Measurements from ENCODE around the gene SLC25A14.

SLC25A14 gene

DNA sequence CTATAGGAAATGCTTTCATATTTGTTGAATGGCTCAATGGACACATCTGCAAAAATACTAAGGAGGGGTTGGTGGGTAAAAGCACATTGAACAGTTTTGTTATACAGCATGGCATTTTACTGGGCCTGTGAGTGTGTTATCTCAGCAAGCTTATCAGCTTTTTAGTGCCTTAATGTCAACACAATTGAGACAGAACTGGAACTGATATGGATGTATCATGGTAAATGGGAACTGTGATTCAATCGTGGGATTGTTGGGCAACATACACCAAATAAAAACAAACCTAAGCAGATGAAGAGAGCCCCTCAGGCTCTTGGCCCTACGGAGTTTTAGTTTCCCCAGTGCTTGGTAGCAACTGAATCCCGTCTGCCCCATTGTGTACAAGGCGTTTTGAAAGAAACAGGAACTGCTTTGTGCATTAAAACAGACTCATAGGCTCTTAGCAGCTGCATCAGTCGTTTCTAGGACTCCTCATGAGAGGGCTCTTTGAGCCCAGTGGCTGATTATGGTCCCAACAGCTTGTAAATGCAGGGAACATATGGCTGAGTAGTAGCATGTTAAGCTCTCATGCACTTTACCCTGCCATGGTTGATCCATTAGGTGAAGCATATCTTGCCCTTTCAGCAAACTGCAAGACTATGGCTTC is 38.4 kb downstream of the SLC25A14 start:
- DNase-seq (ENCODE audit: low read depth) = no peak

- DNase-seq (ENCODE audit: low read depth) = no peak
Measured at GRCh38 chrX:130385520-130385919, 45.8 kb downstream of the SLC25A14 start, which contains the start of gene GPR119. GPR119 (minus strand) TSS chrX:130385674; CDS start chrX:130385447, 227 bp downstream.

- DNase-seq (ENCODE audit: low read depth) = no peak
Measured at GRCh38 chrX:130386408-130386808, 46.7 kb downstream of the SLC25A14 start.

- DNase-seq (ENCODE audit: low read depth) = no peak
Measured at GRCh38 chrX:130393451-130394074, 53.8 kb downstream of the SLC25A14 start.

- DNase-seq (ENCODE audit: low read depth) = no peak
Measured at GRCh38 chrX:130395341-130395740, 55.6 kb downstream of the SLC25A14 start.

DNA sequence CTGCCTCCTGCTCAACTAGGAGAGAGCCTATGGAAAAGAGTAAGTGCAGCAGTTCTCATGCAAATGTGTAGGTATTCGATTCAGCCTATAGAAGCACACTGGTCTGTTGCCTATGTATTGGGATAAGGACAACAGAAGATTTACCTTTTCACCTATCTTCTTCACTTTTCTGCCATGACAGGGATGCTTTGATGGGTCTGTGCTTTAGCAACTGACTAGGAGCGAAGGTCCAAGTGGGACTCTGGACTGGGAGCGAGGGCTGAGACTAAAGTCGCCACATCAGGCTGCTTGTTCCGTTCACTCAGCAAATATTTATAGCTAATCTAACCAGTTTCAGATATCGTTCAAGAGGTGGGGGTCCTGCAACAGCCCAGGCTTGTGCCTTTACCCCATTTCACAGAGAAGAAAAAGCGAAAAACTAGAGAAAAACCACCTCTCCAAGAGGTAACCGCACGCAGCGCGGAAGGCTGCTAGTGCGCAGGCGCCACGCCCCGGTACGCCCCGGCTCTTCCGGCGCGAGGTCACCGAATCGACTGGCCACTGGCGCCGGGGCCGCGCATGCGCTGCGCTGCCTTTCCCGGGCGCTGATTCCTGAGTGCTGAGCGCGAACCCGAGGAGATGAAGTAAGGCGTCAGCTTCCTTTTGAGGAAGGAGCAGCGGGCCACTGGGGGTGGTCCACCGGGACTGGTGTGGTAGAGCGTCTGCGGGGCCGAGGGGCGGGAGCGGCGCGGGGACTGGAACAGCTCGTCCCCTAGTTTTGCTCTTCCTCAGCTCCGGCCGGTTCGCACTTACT is 61.9 kb downstream of the SLC25A14 start, which contains the start of gene RBMX2:
TSS of gene RBMX2 (plus strand) at position 573 of the 793 bp plus-strand sequence. CDS start at position 619, 46 bp downstream.
- DNase-seq (ENCODE audit: low read depth) = no peak

DNA sequence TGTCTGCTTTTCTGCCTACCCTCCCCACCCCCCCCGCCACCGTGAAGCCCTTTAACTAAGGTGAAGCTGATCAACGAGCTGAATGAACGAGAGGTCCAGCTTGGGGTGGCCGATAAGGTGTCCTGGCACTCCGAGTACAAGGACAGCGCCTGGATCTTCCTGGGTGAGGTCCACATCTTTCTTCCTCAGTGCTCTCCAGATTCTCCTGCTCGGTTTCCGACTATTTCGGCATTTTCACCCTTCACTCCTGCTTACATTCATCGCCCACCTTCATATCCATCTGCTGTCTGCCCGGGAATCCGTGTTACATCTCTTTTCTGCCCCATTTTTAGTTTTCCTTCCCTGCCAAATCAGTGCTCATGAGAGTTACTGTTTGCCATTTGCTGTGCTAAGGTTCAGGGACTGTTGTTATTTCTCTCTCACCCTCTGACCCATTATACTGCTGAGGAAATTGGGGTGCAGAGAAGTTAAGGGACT is 62.5 kb downstream of the SLC25A14 start:
- no peak for DNase-seq (ENCODE audit: low read depth)

- DNase-seq (ENCODE audit: low read depth) = no peak
Measured at GRCh38 chrX:130413415-130413814, 73.7 kb downstream of the SLC25A14 start.

DNA sequence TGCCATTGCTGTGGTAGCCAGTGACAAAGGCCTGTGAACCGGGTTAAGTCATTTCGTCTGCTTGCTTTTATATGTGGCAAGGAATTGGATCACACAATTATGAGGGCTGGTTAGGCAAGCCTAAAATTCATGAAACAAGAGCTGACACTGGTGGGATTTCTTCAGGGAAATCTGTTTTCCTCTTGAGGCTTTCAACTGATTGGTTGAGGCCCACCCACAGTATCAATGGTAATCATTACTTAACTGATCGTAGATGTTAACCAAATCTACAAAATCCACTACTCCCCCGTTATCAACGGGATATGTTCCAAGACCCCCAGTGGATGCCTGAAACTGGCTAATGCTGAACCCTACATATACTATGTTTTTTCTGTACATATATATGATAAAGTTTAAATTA is 75.1 kb downstream of the SLC25A14 start:
- no peak for DNase-seq (ENCODE audit: low read depth)

DNA sequence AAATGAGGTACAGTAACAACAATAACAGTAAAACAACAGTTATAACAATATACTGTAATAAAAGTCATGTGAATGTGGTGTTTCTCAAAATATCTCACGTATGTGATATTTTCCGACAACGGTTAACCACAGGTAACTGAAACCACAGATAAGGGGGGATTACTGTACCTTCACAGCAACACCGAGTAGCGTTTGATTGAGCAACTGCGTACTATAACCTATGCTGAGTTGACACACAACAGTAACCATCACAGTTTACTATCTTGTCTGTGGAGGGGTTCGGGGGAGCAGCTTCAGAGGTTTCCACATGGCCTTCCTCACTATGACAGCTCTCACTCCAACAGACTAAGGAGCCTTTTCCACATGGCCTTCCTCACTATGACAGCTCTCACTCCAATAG is 75.5 kb downstream of the SLC25A14 start:
- no peak for DNase-seq (ENCODE audit: low read depth)

GRCh38 chrX:130416785-130417184 is 77.1 kb downstream of the SLC25A14 start:
- no peak for DNase-seq (ENCODE audit: low read depth)

DNA sequence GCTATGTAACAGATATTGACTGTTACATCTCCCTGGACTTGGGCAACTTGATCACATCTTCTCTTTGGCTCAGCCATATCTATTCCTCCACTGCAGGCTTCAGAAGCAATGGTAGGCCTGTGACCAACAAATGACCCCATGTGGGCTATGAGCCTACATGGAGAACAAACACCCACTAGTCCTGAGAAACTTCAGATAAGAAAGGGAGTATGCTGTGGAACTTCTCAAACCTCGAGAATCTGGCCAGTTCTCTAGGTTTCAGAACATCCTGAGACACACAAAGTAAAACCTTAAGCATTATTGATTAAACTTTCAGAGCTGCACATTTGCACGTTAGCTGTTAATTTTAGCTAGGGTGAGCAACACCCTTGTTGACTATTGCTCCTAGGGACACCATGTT is 78.3 kb downstream of the SLC25A14 start:
- DNase-seq (ENCODE audit: low read depth) = no peak

- DNase-seq (ENCODE audit: low read depth) = no peak
Measured at GRCh38 chrX:130418740-130419139, 79.0 kb downstream of the SLC25A14 start.

- DNase-seq (ENCODE audit: low read depth) = no peak
Measured at GRCh38 chrX:130419263-130419662, 79.5 kb downstream of the SLC25A14 start.

Measured in non-pigmented ciliary epithelial cell (primary cell).